ENCODE measurements around the gene NGDN. TPM values are rescaled to one million over a fixed set of nuclear protein-coding genes. Genes with fewer than 3 reads are reported as not detected.

NGDN gene
- total and polyA plus RNA-seq, 2 of the 8 experiments (the other 6 are each of a cell fraction or from before 2014, with no cell fraction given) = 39.8 to 48.8 TPM

- TF ChIP-seq E2F6 (IDR thresholded peaks at IDR 0.05) (0 out of 2 replicates have a peak, but pooled peaks have one; percentile 6), ASH2L (IDR thresholded peaks at IDR 0.05; ENCODE audit: low read length) (peak; percentile 39), SP1 (IDR thresholded peaks at IDR 0.05; ENCODE audit: low read depth, low read length) (no peak)
Observed at GRCh38 chr14:23442721-23443356, 26.7 kb upstream of the NGDN start (continued).
